Peyer's patch (tissue), 4 donors: ENCODE results near the gene LSP1.

Experiments
- POLR2A ChIP-seq, 2 donors: fragments of 450-650 bp; IDR thresholded peaks; one replicate each; pipeline ENCODE4 v1.5.1; 2017; ENCODE audit warnings: antibody characterized with exemption in 2 of 2, mild to moderate bottlenecking in 2 of 2, moderate library complexity in 2 of 2
- TF ChIP-seq, protein P1 (sequence below), 6 experiments: fragments of 450-650 bp in 4 of 6; fragments of 200-600 bp in 2 of 6; sonication (generic) in 1 of 6; IDR thresholded peaks; one replicate each; pipeline ENCODE4 v1.5.1; 2017 to 2019; ENCODE audit warnings: antibody characterized with exemption in 6 of 6, mild to moderate bottlenecking in 3 of 6, moderate library complexity in 1 of 6

DNA sequence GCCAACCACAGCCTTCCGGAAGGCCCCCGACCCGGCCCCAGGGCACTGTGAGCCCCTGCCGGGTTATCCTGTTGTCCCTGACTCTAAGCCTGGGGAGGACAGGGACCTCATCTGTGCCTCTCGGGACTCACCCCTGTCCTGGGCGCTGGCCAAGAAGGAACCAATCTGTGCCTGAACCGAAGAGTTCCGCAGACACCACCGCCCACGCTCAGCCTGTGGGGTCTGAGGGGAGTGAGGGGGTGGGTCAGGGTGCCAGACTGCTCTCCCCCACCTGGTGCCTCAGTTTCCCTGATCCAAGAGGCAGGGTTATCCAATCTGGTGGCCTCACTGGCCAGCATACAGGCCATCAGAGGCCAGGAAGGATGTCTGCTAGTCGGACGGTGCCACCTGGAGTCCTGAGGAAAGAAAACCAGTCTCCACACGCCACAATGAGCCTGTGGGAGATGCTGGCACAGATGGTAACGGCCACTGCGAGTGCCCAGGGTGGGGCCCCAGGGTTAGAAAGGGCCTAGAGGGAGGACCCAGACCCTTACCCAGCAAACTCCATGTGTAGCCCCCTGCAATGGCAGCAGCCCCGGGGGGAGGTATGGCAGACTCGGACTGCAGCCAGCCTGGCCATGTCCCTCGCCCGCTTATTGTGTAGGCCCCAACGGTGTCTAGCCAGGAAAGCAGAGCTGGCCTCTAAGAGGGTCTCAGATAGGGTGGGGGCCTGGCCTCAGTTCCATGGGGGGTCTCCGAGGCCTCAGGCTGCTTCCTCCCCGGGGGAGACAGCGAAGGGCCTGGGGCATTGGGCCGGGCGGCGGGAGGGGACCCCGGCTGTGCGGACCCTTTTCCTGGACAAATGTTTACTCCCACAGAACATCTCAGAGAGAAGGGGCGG lies 65.8 kb downstream of the LSP1 start:
- TF ChIP-seq POLR2A (IDR thresholded peaks at IDR 0.05), result no peak
- TF ChIP-seq, protein P1, sequence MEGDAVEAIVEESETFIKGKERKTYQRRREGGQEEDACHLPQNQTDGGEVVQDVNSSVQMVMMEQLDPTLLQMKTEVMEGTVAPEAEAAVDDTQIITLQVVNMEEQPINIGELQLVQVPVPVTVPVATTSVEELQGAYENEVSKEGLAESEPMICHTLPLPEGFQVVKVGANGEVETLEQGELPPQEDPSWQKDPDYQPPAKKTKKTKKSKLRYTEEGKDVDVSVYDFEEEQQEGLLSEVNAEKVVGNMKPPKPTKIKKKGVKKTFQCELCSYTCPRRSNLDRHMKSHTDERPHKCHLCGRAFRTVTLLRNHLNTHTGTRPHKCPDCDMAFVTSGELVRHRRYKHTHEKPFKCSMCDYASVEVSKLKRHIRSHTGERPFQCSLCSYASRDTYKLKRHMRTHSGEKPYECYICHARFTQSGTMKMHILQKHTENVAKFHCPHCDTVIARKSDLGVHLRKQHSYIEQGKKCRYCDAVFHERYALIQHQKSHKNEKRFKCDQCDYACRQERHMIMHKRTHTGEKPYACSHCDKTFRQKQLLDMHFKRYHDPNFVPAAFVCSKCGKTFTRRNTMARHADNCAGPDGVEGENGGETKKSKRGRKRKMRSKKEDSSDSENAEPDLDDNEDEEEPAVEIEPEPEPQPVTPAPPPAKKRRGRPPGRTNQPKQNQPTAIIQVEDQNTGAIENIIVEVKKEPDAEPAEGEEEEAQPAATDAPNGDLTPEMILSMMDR (IDR thresholded peaks at IDR 0.05), result peak in 2 of 6 experiments; percentile 21 to 27
